ENCODE measurements around the gene FOSB. TPM values are rescaled to one million over a fixed set of nuclear protein-coding genes. Genes with fewer than 3 reads are reported as not detected.

The FOSB gene
- total and polyA plus RNA-seq, 9 of the 15 experiments (the other 6 are each of a cell fraction or from before 2014, with no cell fraction given): 0.11 to 2.7 (median 0.73) TPM

DNA sequence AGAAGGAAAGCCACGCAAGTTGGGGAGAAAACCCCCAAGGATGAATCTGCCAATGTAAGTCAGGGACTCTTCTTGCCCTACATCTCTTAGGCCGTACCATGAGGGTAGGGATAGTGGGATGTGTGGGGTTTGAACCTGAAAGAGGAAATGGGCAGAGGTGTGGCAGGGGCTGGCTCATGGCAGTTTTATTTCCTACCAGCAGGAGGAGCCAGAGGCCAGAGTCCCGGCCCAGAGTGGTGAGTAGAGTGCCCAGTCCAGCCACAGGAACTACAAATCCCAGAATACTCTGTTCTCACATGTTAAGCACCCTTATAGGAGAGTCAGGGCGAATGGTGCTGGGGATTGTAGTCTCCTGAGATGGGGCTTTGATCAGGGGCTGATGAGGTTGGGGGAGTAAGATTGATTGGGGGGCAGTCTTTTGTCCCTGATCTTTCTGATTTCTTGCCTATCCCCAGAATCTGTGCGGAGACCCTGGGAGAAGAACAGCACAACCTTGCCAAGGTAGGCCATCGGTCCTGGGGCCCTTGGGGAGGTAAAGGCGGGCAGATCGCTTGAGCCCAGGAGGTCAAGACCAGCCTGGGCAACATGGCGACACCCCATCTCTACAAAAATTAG is 56.0 kb downstream of the FOSB start (continued):
- TF ChIP-seq ARID4B (CRISPR knock-in tag; IDR thresholded peaks at IDR 0.05) (peak; percentile 61; the same call in 1 of the 2 replicates), TCF7 (IDR thresholded peaks at IDR 0.05; ENCODE audit: borderline replicate concordance) (no peak), ZNF311 (CRISPR knock-in tag; IDR thresholded peaks at IDR 0.05) (no peak), STAT5B (CRISPR knock-in tag; IDR thresholded peaks at IDR 0.05) (no peak), JUND (IDR thresholded peaks at IDR 0.05; ENCODE audit: borderline replicate concordance, low read depth, low read length) (no peak; the same call in 1 of the 2 replicates), JUND (tag; IDR thresholded peaks at IDR 0.05; ENCODE audit: borderline replicate concordance, low read depth, low read length) (no peak), POLR2AphosphoS5 (IDR thresholded peaks at IDR 0.05; ENCODE audit: control insufficient read depth, insufficient read depth, low read depth, low read length) (no peak; the same call in 1 of the 2 replicates), MAFF (IDR thresholded peaks at IDR 0.05; ENCODE audit: low read length) (no peak), ZNF780A (CRISPR knock-in tag; IDR thresholded peaks at IDR 0.05) (no peak), TEAD4 (IDR thresholded peaks at IDR 0.05; ENCODE audit: low read length) (no peak), TEAD4 (CRISPR knock-in tag; IDR thresholded peaks at IDR 0.05; ENCODE audit: borderline replicate concordance) (no peak)
- TF ChIP-seq, protein P1, sequence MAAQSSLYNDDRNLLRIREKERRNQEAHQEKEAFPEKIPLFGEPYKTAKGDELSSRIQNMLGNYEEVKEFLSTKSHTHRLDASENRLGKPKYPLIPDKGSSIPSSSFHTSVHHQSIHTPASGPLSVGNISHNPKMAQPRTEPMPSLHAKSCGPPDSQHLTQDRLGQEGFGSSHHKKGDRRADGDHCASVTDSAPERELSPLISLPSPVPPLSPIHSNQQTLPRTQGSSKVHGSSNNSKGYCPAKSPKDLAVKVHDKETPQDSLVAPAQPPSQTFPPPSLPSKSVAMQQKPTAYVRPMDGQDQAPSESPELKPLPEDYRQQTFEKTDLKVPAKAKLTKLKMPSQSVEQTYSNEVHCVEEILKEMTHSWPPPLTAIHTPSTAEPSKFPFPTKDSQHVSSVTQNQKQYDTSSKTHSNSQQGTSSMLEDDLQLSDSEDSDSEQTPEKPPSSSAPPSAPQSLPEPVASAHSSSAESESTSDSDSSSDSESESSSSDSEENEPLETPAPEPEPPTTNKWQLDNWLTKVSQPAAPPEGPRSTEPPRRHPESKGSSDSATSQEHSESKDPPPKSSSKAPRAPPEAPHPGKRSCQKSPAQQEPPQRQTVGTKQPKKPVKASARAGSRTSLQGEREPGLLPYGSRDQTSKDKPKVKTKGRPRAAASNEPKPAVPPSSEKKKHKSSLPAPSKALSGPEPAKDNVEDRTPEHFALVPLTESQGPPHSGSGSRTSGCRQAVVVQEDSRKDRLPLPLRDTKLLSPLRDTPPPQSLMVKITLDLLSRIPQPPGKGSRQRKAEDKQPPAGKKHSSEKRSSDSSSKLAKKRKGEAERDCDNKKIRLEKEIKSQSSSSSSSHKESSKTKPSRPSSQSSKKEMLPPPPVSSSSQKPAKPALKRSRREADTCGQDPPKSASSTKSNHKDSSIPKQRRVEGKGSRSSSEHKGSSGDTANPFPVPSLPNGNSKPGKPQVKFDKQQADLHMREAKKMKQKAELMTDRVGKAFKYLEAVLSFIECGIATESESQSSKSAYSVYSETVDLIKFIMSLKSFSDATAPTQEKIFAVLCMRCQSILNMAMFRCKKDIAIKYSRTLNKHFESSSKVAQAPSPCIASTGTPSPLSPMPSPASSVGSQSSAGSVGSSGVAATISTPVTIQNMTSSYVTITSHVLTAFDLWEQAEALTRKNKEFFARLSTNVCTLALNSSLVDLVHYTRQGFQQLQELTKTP (IDR thresholded peaks at IDR 0.05; ENCODE audit: low read depth in 1 of 2, partially characterized antibody in 2 of 2): peak in 1 of 2 experiments; percentile 98
